Dermis lymphatic vessel endothelial cell (primary cell): ENCODE measurements around the gene CDC123. TPM values are rescaled to one million over a fixed set of nuclear protein-coding genes. Genes with fewer than 3 reads are reported as not detected.

ENCODE experiments used
- total RNA-seq: library from RNA; depleted of rRNA; stranded (reverse); fragments of >200 nt; gene quantifications from 2 replicates; pipeline ENCODE4 v1.2.1, GENCODE V29; 2014

Gene CDC123, protein sequence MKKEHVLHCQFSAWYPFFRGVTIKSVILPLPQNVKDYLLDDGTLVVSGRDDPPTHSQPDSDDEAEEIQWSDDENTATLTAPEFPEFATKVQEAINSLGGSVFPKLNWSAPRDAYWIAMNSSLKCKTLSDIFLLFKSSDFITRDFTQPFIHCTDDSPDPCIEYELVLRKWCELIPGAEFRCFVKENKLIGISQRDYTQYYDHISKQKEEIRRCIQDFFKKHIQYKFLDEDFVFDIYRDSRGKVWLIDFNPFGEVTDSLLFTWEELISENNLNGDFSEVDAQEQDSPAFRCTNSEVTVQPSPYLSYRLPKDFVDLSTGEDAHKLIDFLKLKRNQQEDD
- total RNA-seq: 148 and 169 TPM in 2 replicates

DNA sequence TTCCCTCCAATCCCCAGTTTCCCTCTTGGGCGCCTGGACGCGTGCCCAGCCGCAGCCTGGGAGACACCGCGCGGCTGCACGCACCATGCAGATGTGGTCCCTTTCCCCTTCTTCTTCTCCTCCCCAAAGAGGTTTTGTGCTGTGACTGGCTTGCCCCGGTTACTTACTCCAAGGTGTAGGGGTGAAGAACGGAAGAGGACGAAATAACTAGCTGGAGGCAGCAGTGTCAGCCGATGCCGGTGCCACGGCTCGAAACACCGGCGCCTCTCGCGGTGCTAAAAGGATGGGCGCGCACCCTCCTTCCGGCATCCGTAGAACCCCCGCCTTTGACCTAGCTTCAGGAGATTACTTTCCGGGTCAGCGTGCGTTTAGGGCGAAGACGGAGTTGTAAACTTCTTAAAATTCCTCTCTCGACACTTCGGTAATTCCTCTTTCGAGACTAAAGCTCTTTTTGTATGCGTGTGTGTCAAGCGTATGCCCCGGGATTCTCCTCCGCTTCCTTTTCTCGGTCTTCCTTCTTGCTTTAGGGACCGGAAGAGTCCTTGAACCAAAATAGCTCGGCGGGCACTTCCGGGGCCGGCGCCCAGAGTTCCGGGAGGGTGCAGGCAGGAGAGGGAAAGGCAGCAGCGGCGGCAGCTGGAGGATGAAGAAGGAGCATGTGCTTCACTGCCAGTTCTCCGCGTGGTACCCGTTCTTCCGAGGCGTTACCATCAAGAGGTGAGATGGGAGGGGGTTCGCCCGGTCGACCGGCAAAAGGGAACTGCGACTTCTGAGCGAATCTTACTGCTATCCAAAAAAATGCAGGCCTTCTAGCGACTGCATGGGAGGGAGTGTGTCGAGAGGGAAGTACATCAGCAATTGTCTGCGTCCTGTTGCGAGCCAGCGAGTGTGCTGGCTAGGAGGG, at the start of gene CDC123, which contains the start of gene NUDT5:
TSS of gene CDC123 (plus strand) at position 586 of the 904 bp plus-strand sequence. CDS start at position 644, 58 bp downstream.
TSS of gene NUDT5 (minus strand) at position 289 of the 904 bp plus-strand sequence. CDS start 9,600 bp downstream, outside the sequence.

Other genes with a start within 250 kb of the CDC123 start
- 12.4 and 16.8 TPM in 2 replicates for gene UPF2, start 153.4 kb upstream of the CDC123 start, total RNA-seq
- gene DHTKD1, start 127.2 kb upstream of the CDC123 start, total RNA-seq: 25.3 and 26.4 TPM in 2 replicates
- 4.6 and 5.4 TPM in 2 replicates for gene SEC61A2, start 66.5 kb upstream of the CDC123 start, total RNA-seq
- gene NUDT5, start 297 bp upstream of the CDC123 start, total RNA-seq: 42.5 and 44.0 TPM in 2 replicates
- 0.43 and 1.4 TPM in 2 replicates for gene CAMK1D, start 153.4 kb downstream of the CDC123 start, total RNA-seq